ENCODE results near the gene TLK1.

DNA sequence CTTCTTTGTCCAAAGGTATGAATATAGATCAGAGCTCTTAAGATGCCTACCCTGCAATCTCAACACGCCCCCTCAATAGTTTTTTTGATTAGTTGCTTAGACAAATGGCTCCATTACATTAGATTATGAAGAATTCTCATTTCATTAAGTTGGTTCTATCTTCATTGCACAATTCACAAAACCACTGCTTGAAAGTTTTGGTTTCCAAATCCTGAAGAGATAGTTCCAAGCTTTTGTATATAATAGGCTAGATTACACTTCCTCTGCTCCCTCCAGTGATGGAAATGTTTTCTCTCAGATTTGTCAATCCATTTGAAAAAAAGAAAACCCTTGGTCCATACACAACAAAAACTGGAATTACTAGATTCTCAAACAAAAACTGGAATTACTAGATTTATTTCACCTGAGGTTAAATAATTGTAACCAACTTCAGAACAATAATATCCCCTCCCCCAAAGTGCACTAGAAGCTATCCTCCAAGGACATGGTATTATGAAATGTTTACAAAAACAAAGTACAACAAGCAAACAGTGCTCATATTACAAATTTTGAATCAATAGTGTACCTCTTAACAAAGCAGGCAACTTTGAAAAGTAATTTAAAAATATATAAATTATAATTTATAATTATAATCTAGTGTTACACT, 6.8 kb upstream of the TLK1 start:
- TF ChIP-seq, protein P1, sequence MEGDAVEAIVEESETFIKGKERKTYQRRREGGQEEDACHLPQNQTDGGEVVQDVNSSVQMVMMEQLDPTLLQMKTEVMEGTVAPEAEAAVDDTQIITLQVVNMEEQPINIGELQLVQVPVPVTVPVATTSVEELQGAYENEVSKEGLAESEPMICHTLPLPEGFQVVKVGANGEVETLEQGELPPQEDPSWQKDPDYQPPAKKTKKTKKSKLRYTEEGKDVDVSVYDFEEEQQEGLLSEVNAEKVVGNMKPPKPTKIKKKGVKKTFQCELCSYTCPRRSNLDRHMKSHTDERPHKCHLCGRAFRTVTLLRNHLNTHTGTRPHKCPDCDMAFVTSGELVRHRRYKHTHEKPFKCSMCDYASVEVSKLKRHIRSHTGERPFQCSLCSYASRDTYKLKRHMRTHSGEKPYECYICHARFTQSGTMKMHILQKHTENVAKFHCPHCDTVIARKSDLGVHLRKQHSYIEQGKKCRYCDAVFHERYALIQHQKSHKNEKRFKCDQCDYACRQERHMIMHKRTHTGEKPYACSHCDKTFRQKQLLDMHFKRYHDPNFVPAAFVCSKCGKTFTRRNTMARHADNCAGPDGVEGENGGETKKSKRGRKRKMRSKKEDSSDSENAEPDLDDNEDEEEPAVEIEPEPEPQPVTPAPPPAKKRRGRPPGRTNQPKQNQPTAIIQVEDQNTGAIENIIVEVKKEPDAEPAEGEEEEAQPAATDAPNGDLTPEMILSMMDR (conservative IDR thresholded peaks at IDR 0.05), result no peak
- TF ChIP-seq EZH2 (IDR thresholded peaks at IDR 0.05; ENCODE audit: low read depth), result no peak

Data from PC-9 (cell line).